K562 (cell line): ENCODE results near the gene DNASE1L2. TPM values are rescaled to one million over a fixed set of nuclear protein-coding genes. Genes with fewer than 3 reads are reported as not detected.

Source experiments
- ATAC-seq: fragments of 200-7000 bp; cut with Tn5 transposase; 3 replicates; pipeline ENCODE4 v1.9.1; 2020; ENCODE audit warnings: moderate library complexity
- BruUV-seq: library from RNA; stranded (reverse); fragments of 400-500 nt; replicated peaks from 2 replicates; lab custom pipeline; 2021; lab: Mats Ljungman, UMichigan
- CTCF ChIA-PET: fragments of 300-600 bp; formaldehyde crosslinking; extraction: SDS; loops from one replicate; lab custom pipeline; 2021; ENCODE audit warnings: low intra/inter-chr PET ratio; lab: Yijun Ruan, JAX
- POLR2A ChIA-PET: fragments of 300-600, 350-650 bp; sonication (Branson Sonifier 250); formaldehyde crosslinking; extraction: SDS; loops from one replicate; lab custom pipeline; 2021; ENCODE audit warnings: antibody characterized with exemption, inconsistent platforms; lab: Yijun Ruan, JAX
- DNase-seq, 4 experiments: peaks; one replicate each; pipeline versions ENCODE4 v3.0.0 to v3.0.0-alpha.2; 2011 to 2018; ENCODE audit warnings: low spot score in 3 of 4, mixed read lengths in 3 of 4; ENCODE audit errors: extremely low read depth in 1 of 4
- FAIRE-seq: peaks from 2 replicates; lab custom pipeline; 2011; peaks lifted over from hg19 to GRCh38; lab: Jason Lieb, UNC
- H2AFZ ChIP-seq: 2 replicates; pipeline ENCODE4 v1.6.0; 2011; ENCODE audit warnings: low read depth, low read length, control low read depth, inconsistent platforms
- H3K27ac ChIP-seq: fragments of 200-600 bp; 3 replicates; pipeline ENCODE4 v1.8.0; 2011; ENCODE audit warnings: low read depth, mild to moderate bottlenecking, control low read depth, inconsistent platforms, low read length, moderate library complexity, mixed read lengths; ENCODE audit errors: extremely low read depth
- H3K27me3 ChIP-seq, 2 experiments: fragments of 300-600 bp in 1 of 2; 2 replicates in 1 of 2; 3 replicates in 1 of 2; pipeline versions ENCODE4 v1.6.0 to v1.8.0; 2011; ENCODE audit warnings: inconsistent platforms in 2 of 2, low read length in 2 of 2, mild to moderate bottlenecking in 1 of 2, mixed read lengths in 1 of 2, moderate library complexity in 1 of 2; ENCODE audit not compliant: control insufficient read depth in 2 of 2, insufficient read depth in 2 of 2
- H3K36me3 ChIP-seq: fragments of 300-600 bp; 3 replicates; pipeline ENCODE4 v1.8.0; 2011; ENCODE audit warnings: mild to moderate bottlenecking, low read length, inconsistent platforms; ENCODE audit not compliant: control insufficient read depth, insufficient read depth
- H3K4me1 ChIP-seq, 2 experiments: fragments of 200-600 bp in 1 of 2; replicated peaks in 1 of 2; 2 replicates in 1 of 2; 3 replicates in 1 of 2; pipeline versions ENCODE4 v1.5.1 to v1.8.0; 2011; ENCODE audit warnings: inconsistent platforms in 2 of 2, low read length in 2 of 2, mild to moderate bottlenecking in 1 of 2, mixed read lengths in 1 of 2, moderate library complexity in 1 of 2; ENCODE audit not compliant: control insufficient read depth in 2 of 2, insufficient read depth in 2 of 2
- H3K4me2 ChIP-seq: 2 replicates; pipeline ENCODE4 v1.6.1; 2011; ENCODE audit warnings: low read length, control low read depth, inconsistent platforms, mixed read lengths; ENCODE audit not compliant: insufficient read depth
- H3K4me3 ChIP-seq: fragments of 200-600 bp; sonication (generic), shearing (Covaris generic); 2 replicates; pipeline ENCODE4 v1.5.1; 2016; ENCODE audit warnings: control low read depth, inconsistent platforms
- H3K79me2 ChIP-seq: fragments of 200-600 bp; 3 replicates; pipeline ENCODE4 v1.8.0; 2011; ENCODE audit warnings: low read length, inconsistent platforms; ENCODE audit not compliant: control insufficient read depth, insufficient read depth
- H3K9ac ChIP-seq, 2 experiments: 2 replicates each; pipeline versions ENCODE4 v1.6.0 to v1.6.1; 2011; ENCODE audit warnings: low read depth in 2 of 2, low read length in 2 of 2, control low read depth in 1 of 2, inconsistent platforms in 1 of 2, mild to moderate bottlenecking in 1 of 2, mixed read lengths in 1 of 2; ENCODE audit not compliant: insufficient read depth in 1 of 2
- H3K9me1 ChIP-seq: one replicate; pipeline ENCODE4 v1.6.0; 2011; ENCODE audit warnings: inconsistent platforms, mild to moderate bottlenecking, low read length, moderate library complexity; ENCODE audit not compliant: control insufficient read depth, insufficient read depth
- H3K9me3 ChIP-seq: replicated peaks from 2 replicates; pipeline ENCODE4 v1.5.1; 2011; ENCODE audit warnings: low read depth, low read length, inconsistent platforms; ENCODE audit not compliant: control insufficient read depth, insufficient read depth
- H4K20me1 ChIP-seq: replicated peaks from 2 replicates; pipeline ENCODE4 v1.6.1; 2011; ENCODE audit warnings: low read length, inconsistent platforms, mixed read lengths; ENCODE audit not compliant: control insufficient read depth, insufficient read depth
- CHD1 ChIP-seq: fragments of 200-600 bp; sonication (generic); IDR thresholded peaks from one replicate; pipeline ENCODE4 v1.6.1; 2012; ENCODE audit warnings: mild to moderate bottlenecking, moderate library complexity, low read length, inconsistent platforms
- HCFC1 ChIP-seq: IDR thresholded peaks from 2 replicates; pipeline ENCODE4 v1.6.1; 2012; ENCODE audit warnings: low read depth, low read length, improper control_type of control experiment
- HMG20A ChIP-seq: fragments of 450-650 bp; formaldehyde crosslinking; conservative IDR thresholded peaks from 2 replicates; pipeline ENCODE4 v1.4.0; 2020; ENCODE audit warnings: mild to moderate bottlenecking, mixed read lengths
- HNRNPUL1 ChIP-seq: fragments of 200-400 bp; formaldehyde crosslinking; IDR thresholded peaks from 2 replicates; pipeline ENCODE4 v1.6.1; 2017; ENCODE audit warnings: low read length
- NFIC ChIP-seq: fragments of 450-650 bp; IDR thresholded peaks from 2 replicates; pipeline ENCODE4 v1.6.1; 2017; ENCODE audit warnings: mild to moderate bottlenecking, inconsistent platforms
- NR1H2 ChIP-seq: sonication (generic); formaldehyde crosslinking; IDR thresholded peaks from 2 replicates; pipeline ENCODE4 v1.4.0; 2020; ENCODE audit warnings: mild to moderate bottlenecking, missing genetic modification reagents
- NR2C1 ChIP-seq, 2 experiments: fragments of 450-650 bp; IDR thresholded peaks; 2 replicates each; pipeline ENCODE4 v1.6.1; 2017; ENCODE audit warnings: mild to moderate bottlenecking in 2 of 2, antibody characterized with exemption in 1 of 2, inconsistent platforms in 1 of 2, missing compliant biosample characterization in 1 of 2, missing genetic modification characterization in 1 of 2
- PCBP1 ChIP-seq: fragments of 200-400 bp; formaldehyde crosslinking; IDR thresholded peaks from 2 replicates; pipeline ENCODE4 v1.6.1; 2018; ENCODE audit warnings: mild to moderate bottlenecking, low read depth, low read length; ENCODE audit not compliant: poor library complexity, severe bottlenecking
- POLR2A ChIP-seq: fragments of 450-650 bp; conservative IDR thresholded peaks from 2 replicates; pipeline ENCODE4 v1.6.1; 2016
- PPARD ChIP-seq: fragments of 250-450 bp; sonication (Bioruptor Pico); IDR thresholded peaks from 2 replicates; pipeline ENCODE4 v1.8.0; 2022; ENCODE audit warnings: inconsistent platforms, mild to moderate bottlenecking, moderate library complexity
- RBM22 ChIP-seq: fragments of 200-400 bp; formaldehyde crosslinking; IDR thresholded peaks from 2 replicates; pipeline ENCODE4 v1.6.1; 2018; ENCODE audit warnings: low read length, low read depth; ENCODE audit not compliant: poor library complexity, severe bottlenecking
- RFX1 ChIP-seq: fragments of 450-650 bp; IDR thresholded peaks from 2 replicates; pipeline ENCODE4 v1.6.1; 2016; ENCODE audit warnings: mild to moderate bottlenecking, moderate library complexity
- RFX5 ChIP-seq: IDR thresholded peaks from 2 replicates; pipeline ENCODE4 v1.6.1; 2011; ENCODE audit warnings: low read depth, mild to moderate bottlenecking, improper control_type of control experiment, low read length
- TAF1 ChIP-seq: IDR thresholded peaks from 2 replicates; pipeline ENCODE4 v1.6.1; 2011; ENCODE audit warnings: mild to moderate bottlenecking, low read length, moderate library complexity; ENCODE audit not compliant: insufficient read depth, control insufficient read depth, severe bottlenecking; ENCODE audit errors: extremely low read depth
- TEAD2 ChIP-seq: fragments of 450-650 bp; IDR thresholded peaks from 2 replicates; pipeline ENCODE4 v1.6.1; 2016; ENCODE audit warnings: missing genetic modification characterization, control low read depth, missing compliant biosample characterization
- ZNF274 ChIP-seq: IDR thresholded peaks from 2 replicates; pipeline ENCODE4 v1.6.1; 2011; ENCODE audit warnings: low read depth, mild to moderate bottlenecking, low read length, moderate library complexity, borderline replicate concordance
- WGBS: fragments of 100-300 bp; shearing (Covaris generic); methylation state at CpG from one replicate; pipeline ENCODE4 v1.1.6; 2016; ENCODE audit warnings: low coverage, mixed read lengths; ENCODE audit not compliant: insufficient coverage; ENCODE audit errors: missing lambda C conversion rate; 5-methylcytosine and 5-hydroxymethylcytosine counted together
- in situ Hi-C: fragments of 300-500 bp; cut with MboI; formaldehyde crosslinking; loops from 4 replicates; pipeline ENCODE4 v1.15.0; 2018; ENCODE audit warnings: inconsistent platforms, mixed read lengths
- intact Hi-C: fragments of 100-400 bp; cut with micrococcal nuclease; formaldehyde crosslinking; loops from 2 replicates; pipeline ENCODE4 v1.14.2; 2022
- polyA plus RNA-seq, 8 experiments: library from polyadenylated mRNA; depleted of rRNA in 4 of 8; stranded (reverse) in 5 of 8; unstranded in 3 of 8; fragments of >200 nt; fragmentation: Nextera tagmentation in 2 of 8; fragmentation: Illumina TruSeq in 1 of 8; extraction: Ambion mirVana in 2 of 8; extraction: Trizol in 1 of 8; gene quantifications; 2 replicates each; pipeline versions ENCODE4 v1.2.1 to v1.2.3, GENCODE V29; 2011 to 2014; ENCODE audit warnings: inconsistent platforms in 1 of 8, missing spikeins in 1 of 8
- total RNA-seq, 7 experiments: library from RNA; depleted of rRNA in 6 of 7; stranded (reverse); fragments of >200 nt in 6 of 7; fragmentation: Illumina TruSeq in 2 of 7; extraction: Trizol in 2 of 7; gene quantifications; 2 replicates each; pipeline versions ENCODE4 v1.2.1 to v1.2.3, GENCODE V29; 2011 to 2021; ENCODE audit warnings: low replicate concordance in 1 of 7

The DNASE1L2 gene
- total and polyA plus RNA-seq, 9 of the 15 experiments (the other 6 are each of a cell fraction or from before 2014, with no cell fraction given): 0.08 to 2.7 (median 1.7) TPM; not detected in 1

- no peak overlapping the region for H3K4me3 ChIP-seq
- no peaks in the 10 kb centered on the region for H3K9me1 ChIP-seq
- in situ Hi-C loops (no loop called here), intact Hi-C loops (no loop called here)
- peaks cover 0 to 23% of the 10 kb centered on the region in 2 experiments; a peak in 1 of 5 replicates for H3K4me1 ChIP-seq
- ChIA-PET POLR2A (interaction anchor here (0.6 to 1.4 kb wide), 5 partner anchors 8 to 315 kb away, joined by 3 to 6 read pairs (median 3); partner anchors contain the start of genes RPS2 and TRAF7), CTCF (no interaction called here)
- peak overlapping the region in 1 of 2 experiments; percentile 52; a peak in 2 of 4 replicates for H3K9ac ChIP-seq
- no peak overlapping the region for H3K27ac ChIP-seq
- ATAC-seq (no peak), FAIRE-seq (no peak), DNase-seq (no peak)
- no peaks in the 10 kb centered on the region for H3K79me2 ChIP-seq
- H3K27me3 ChIP-seq: no peaks in the 10 kb centered on the region
- no TSS peak for BruUV-seq
- WGBS: 78% methylated on average over 20 of the region's 26 CpGs
- H3K9me3 ChIP-seq: no peaks in the 10 kb centered on the region
- H3K4me2 ChIP-seq: no peak overlapping the region
- H2AFZ ChIP-seq: no peak overlapping the region
- TF ChIP-seq NFIC: no peak
- no peak for TF ChIP-seq POLR2A
- no peak for TF ChIP-seq HNRNPUL1
- TF ChIP-seq RFX1: no peak
- no peak for TF ChIP-seq RFX5
- TF ChIP-seq CHD1: no peak
- TF ChIP-seq PPARD (CRISPR knock-in tag): no peak
- no peak for TF ChIP-seq TEAD2 (tag)
- TF ChIP-seq RBM22: no peak
- no peak for TF ChIP-seq TAF1
- TF ChIP-seq ZNF274: no peak
- no peak for TF ChIP-seq PCBP1
- TF ChIP-seq HCFC1: no peak
- TF ChIP-seq HMG20A (CRISPR knock-in tag): no peak
- no peak for TF ChIP-seq NR1H2
- no peak for TF ChIP-seq NR2C1 (IDR thresholded peaks at IDR 0.05)
- no peak for TF ChIP-seq NR2C1 (tag; IDR thresholded peaks at IDR 0.05)
- no peaks in the 10 kb centered on the region for H4K20me1 ChIP-seq
- H3K36me3 ChIP-seq: peaks cover 50% of the 10 kb centered on the region; the same call in 2 of the 3 replicates
These were observed 42.9 kb downstream of the DNASE1L2 start for GRCh38 chr16:2278956-2279800.
